ENCODE results near the gene DYNC2H1. TPM values are rescaled to one million over a fixed set of nuclear protein-coding genes. Genes with fewer than 3 reads are reported as not detected.

DYNC2H1 gene
- total RNA-seq, 1 experiment from 2014 or later, result 12.4 TPM

DNA sequence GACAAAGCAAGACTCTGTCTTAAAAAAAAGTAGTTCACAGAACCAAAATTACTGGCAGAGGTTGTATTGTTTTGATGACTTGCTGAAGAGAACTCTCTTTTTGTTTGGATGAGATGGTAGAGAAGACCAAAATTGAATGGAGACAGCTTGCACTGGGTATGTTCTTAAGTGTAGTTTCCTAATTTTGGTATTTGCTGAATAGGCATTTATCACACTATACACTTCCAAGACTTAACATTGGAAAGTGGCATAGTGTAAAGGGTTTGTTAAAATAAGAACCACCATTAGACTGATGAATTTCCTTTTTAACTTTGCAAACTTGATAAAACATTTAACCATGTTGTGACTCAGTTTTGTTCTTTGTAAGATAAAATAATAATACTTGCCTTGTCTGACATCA is 11.9 kb upstream of the DYNC2H1 start:
- TF ChIP-seq POLR2AphosphoS5 (IDR thresholded peaks at IDR 0.05; ENCODE audit: low read depth, low read length), result no peak
- TF ChIP-seq, protein P1, sequence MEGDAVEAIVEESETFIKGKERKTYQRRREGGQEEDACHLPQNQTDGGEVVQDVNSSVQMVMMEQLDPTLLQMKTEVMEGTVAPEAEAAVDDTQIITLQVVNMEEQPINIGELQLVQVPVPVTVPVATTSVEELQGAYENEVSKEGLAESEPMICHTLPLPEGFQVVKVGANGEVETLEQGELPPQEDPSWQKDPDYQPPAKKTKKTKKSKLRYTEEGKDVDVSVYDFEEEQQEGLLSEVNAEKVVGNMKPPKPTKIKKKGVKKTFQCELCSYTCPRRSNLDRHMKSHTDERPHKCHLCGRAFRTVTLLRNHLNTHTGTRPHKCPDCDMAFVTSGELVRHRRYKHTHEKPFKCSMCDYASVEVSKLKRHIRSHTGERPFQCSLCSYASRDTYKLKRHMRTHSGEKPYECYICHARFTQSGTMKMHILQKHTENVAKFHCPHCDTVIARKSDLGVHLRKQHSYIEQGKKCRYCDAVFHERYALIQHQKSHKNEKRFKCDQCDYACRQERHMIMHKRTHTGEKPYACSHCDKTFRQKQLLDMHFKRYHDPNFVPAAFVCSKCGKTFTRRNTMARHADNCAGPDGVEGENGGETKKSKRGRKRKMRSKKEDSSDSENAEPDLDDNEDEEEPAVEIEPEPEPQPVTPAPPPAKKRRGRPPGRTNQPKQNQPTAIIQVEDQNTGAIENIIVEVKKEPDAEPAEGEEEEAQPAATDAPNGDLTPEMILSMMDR (IDR thresholded peaks at IDR 0.05), result no peak
- TF ChIP-seq TCF7L2 (IDR thresholded peaks at IDR 0.05; ENCODE audit: low read depth, low read length), result no peak
- TF ChIP-seq, protein P2, sequence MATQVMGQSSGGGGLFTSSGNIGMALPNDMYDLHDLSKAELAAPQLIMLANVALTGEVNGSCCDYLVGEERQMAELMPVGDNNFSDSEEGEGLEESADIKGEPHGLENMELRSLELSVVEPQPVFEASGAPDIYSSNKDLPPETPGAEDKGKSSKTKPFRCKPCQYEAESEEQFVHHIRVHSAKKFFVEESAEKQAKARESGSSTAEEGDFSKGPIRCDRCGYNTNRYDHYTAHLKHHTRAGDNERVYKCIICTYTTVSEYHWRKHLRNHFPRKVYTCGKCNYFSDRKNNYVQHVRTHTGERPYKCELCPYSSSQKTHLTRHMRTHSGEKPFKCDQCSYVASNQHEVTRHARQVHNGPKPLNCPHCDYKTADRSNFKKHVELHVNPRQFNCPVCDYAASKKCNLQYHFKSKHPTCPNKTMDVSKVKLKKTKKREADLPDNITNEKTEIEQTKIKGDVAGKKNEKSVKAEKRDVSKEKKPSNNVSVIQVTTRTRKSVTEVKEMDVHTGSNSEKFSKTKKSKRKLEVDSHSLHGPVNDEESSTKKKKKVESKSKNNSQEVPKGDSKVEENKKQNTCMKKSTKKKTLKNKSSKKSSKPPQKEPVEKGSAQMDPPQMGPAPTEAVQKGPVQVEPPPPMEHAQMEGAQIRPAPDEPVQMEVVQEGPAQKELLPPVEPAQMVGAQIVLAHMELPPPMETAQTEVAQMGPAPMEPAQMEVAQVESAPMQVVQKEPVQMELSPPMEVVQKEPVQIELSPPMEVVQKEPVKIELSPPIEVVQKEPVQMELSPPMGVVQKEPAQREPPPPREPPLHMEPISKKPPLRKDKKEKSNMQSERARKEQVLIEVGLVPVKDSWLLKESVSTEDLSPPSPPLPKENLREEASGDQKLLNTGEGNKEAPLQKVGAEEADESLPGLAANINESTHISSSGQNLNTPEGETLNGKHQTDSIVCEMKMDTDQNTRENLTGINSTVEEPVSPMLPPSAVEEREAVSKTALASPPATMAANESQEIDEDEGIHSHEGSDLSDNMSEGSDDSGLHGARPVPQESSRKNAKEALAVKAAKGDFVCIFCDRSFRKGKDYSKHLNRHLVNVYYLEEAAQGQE (IDR thresholded peaks at IDR 0.05; ENCODE audit: insufficient read depth in 1 of 2, low read depth in 2 of 2, low read length in 1 of 2), result no peak
- no peak for TF ChIP-seq SIN3A (IDR thresholded peaks at IDR 0.05; ENCODE audit: borderline replicate concordance, insufficient read depth, low read depth, low read length)
- POLR2A ChIA-PET, result interaction anchor here (0.5 kb wide), 1 partner anchor 1395 kb away, joined by 3 read pairs; no protein-coding TSS in a partner anchor
- ATAC-seq (no peak), DNase-seq (ENCODE audit: low read depth, low spot score) (no peak)
- Histone ChIP-seq H3K9me3 (ENCODE audit: control insufficient read depth, insufficient read depth, low read depth, low read length) (no peaks in the 10 kb centered on the region), H3K27ac (ENCODE audit: low read length) (no peak overlapping the region), H3K36me3 (ENCODE audit: control insufficient read depth, insufficient read depth, low read length) (no peaks in the 10 kb centered on the region; the same call in 1 of the 2 replicates), H3K4me3 (ENCODE audit: low read depth in 2 of 2, low read length in 2 of 2) (no peak overlapping the region), H3K4me1 (ENCODE audit: control insufficient read depth, insufficient read depth, low read length) (peaks cover 5% of the 10 kb centered on the region), H3K27me3 (ENCODE audit: control insufficient read depth, insufficient read depth, low read length) (peaks cover 2% of the 10 kb centered on the region; the same call in 1 of the 2 replicates)
- in situ Hi-C loops (cut with HindIII; ENCODE audit: low pct_unique_long_range_greater_than_20kb, low sequenced_read_pairs), result no loop called here
- CTCF ChIA-PET, result no interaction called here
- intact Hi-C loops (cut with micrococcal nuclease; ENCODE audit: unreplicated experiment), result no loop called here
- BruUV-seq (replicated peaks), result no TSS peak

DNA sequence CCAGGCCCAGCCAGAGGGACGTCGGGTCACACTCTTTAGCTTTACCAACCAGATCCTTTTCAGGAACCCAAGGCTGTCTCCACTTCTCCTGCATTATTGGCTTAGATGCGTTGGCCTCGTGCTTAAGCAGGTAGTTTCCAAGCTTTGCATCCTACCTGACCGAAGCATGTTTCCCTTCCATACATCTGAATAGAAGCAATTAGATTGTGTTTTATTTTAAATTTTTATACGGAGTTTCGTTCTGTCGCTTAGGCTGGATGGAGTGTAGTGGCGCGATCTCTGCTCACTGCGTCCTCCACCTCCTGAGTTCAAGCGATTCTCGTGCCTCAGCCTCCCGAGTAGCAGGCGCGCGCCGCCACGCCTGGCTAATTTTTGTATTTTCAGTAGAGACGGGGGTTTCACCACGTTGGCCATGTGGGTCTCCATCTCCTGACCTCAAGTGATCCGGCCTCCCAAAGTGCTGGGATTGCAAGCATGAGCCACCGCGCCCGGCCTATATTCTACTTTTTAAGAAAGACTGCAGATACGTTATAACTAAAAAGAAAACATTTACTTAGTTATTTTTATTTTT is 677 bp downstream of the DYNC2H1 start:
- H3K27me3 ChIP-seq (ENCODE audit: control insufficient read depth, insufficient read depth, low read length), result no peaks in the 10 kb centered on the region
- intact Hi-C loops (cut with micrococcal nuclease; ENCODE audit: unreplicated experiment), result no loop called here

More for the DNA sequence above, 677 bp downstream of the DYNC2H1 start:
- H3K27ac ChIP-seq (ENCODE audit: low read length), result peak overlapping the region; percentile 86
- DNase-seq (ENCODE audit: low read depth, low spot score) (peak; percentile 24), ATAC-seq (peak; percentile 67; the same call in 1 of the 2 replicates)
- in situ Hi-C loops (cut with HindIII; ENCODE audit: low pct_unique_long_range_greater_than_20kb, low sequenced_read_pairs), result no loop called here
- H3K4me3 ChIP-seq (ENCODE audit: low read depth in 2 of 2, low read length in 2 of 2), result peak overlapping the region; percentile 84 to 92
- no peak for TF ChIP-seq SIN3A (IDR thresholded peaks at IDR 0.05; ENCODE audit: borderline replicate concordance, insufficient read depth, low read depth, low read length)
- no peak for TF ChIP-seq POLR2AphosphoS5 (IDR thresholded peaks at IDR 0.05; ENCODE audit: low read depth, low read length)
- no peak for TF ChIP-seq TCF7L2 (IDR thresholded peaks at IDR 0.05; ENCODE audit: low read depth, low read length)
- TF ChIP-seq, protein P1 (IDR thresholded peaks at IDR 0.05), result no peak
- TF ChIP-seq, protein P2 (IDR thresholded peaks at IDR 0.05; ENCODE audit: insufficient read depth in 1 of 2, low read depth in 2 of 2, low read length in 1 of 2), result no peak
- BruUV-seq (replicated peaks), result TSS peak; percentile 64
- POLR2A ChIA-PET, result interaction anchor here (1.5 kb wide), 1 partner anchor 18 kb away, joined by 14 read pairs; the partner anchor contains the start of gene DCUN1D5
- CTCF ChIA-PET, result interaction anchor here (1.0 to 1.9 kb wide), 3 partner anchors 9 to 92 kb away, joined by 3 to 6 read pairs (median 4); partner anchors contain the start of gene DCUN1D5
- no peaks in the 10 kb centered on the region for H3K9me3 ChIP-seq (ENCODE audit: control insufficient read depth, insufficient read depth, low read depth, low read length)
- H3K36me3 ChIP-seq (ENCODE audit: control insufficient read depth, insufficient read depth, low read length), result no peaks in the 10 kb centered on the region
- peaks cover 6% of the 10 kb centered on the region; the same call in 1 of the 2 replicates for H3K4me1 ChIP-seq (ENCODE audit: control insufficient read depth, insufficient read depth, low read length)

Data from Panc1 (cell line).